ENCODE data around the gene PRAMEF25.
"Not testable (repeated sequence)": the region's sequence is repeated elsewhere in the genome, so short reads cannot be mapped to it uniquely, and the experiment has no call there.

The PRAMEF25 gene

GRCh38 chr1:13070474-13070873 lies at the start of gene PRAMEF25:
Gene PRAMEF25, plus strand, starts transcription at chr1:13070774. Its CDS starts 2,920 bp downstream, at chr1:13073694.
- DNase-seq (ENCODE audit: low read depth in 2 of 2) = not testable (repeated sequence)

GRCh38 chr1:13056475-13056874 lies 14.1 kb upstream of the PRAMEF25 start, which contains the start of gene PRAMEF27:
Gene PRAMEF27, minus strand, starts transcription at chr1:13056575. Its CDS starts 2,916 bp downstream, at chr1:13053659.
- not testable (repeated sequence) for DNase-seq (ENCODE audit: low read depth in 2 of 2)

GRCh38 chr1:13116754-13117153 lies 46.2 kb downstream of the PRAMEF25 start, which contains the start of gene HNRNPCL2:
Gene HNRNPCL2, minus strand, starts transcription at chr1:13116854. Its CDS starts 454 bp downstream, at chr1:13116400.
- not testable (repeated sequence) for DNase-seq (ENCODE audit: low read depth in 2 of 2)

Data from fibroblast of skin of left quadriceps (primary cell).